Upper lobe of left lung (tissue), 6 donors: ENCODE results near the gene MALRD1. TPM values are rescaled to one million over a fixed set of nuclear protein-coding genes. Genes with fewer than 3 reads are reported as not detected.

Source experiments
- ATAC-seq, 2 donors: fragments of 200-7000 bp; cut with Tn5 transposase; one replicate each; pipeline ENCODE4 v1.9.1; 2022; ENCODE audit warnings: mild to moderate bottlenecking in 2 of 2, moderate library complexity in 2 of 2; ENCODE audit not compliant: low FRiP score in 2 of 2
- DNase-seq, 2 donors: peaks; one replicate each; pipeline ENCODE4 v3.0.0-alpha.2; 2019 to 2020
- H3K27ac ChIP-seq, 4 donors: fragments of 200-600 bp; sonication (generic); one replicate each; pipeline ENCODE4 v1.5.1; 2016 to 2019
- H3K27me3 ChIP-seq, 4 donors: fragments of 200-600 bp; sonication (generic); one replicate each; pipeline ENCODE4 v1.5.1; 2017 to 2019
- H3K36me3 ChIP-seq, 4 donors: fragments of 200-600 bp; sonication (generic); one replicate each; pipeline ENCODE4 v1.5.1; 2016 to 2019
- H3K4me1 ChIP-seq, 4 donors: fragments of 200-600 bp; sonication (generic); one replicate each; pipeline ENCODE4 v1.5.1; 2018 to 2019
- H3K4me3 ChIP-seq, 4 donors: fragments of 200-600 bp; sonication (generic); one replicate each; pipeline ENCODE4 v1.5.1; 2017 to 2019; ENCODE audit warnings: mild to moderate bottlenecking in 2 of 4, moderate library complexity in 1 of 4
- H3K9me3 ChIP-seq, 4 donors: fragments of 200-600 bp; sonication (generic); one replicate each; pipeline ENCODE4 v1.5.1; 2018 to 2019
- EP300 ChIP-seq, 4 donors: sonication (generic); formaldehyde crosslinking; IDR thresholded peaks; one replicate each; pipeline ENCODE4 v1.5.1; 2017; ENCODE audit warnings: antibody characterized with exemption in 4 of 4, control low read depth in 2 of 4
- POLR2A ChIP-seq, 4 donors: fragments of 450-650 bp; IDR thresholded peaks; one replicate each; pipeline ENCODE4 v1.5.1; 2016 to 2017; ENCODE audit warnings: antibody characterized with exemption in 4 of 4, mild to moderate bottlenecking in 2 of 4
- POLR2AphosphoS5 ChIP-seq, 2 donors: sonication (generic); formaldehyde crosslinking; IDR thresholded peaks; one replicate each; pipeline ENCODE4 v1.5.1; 2017; ENCODE audit warnings: antibody characterized with exemption in 2 of 2
- WGBS, 2 donors: methylation state at CpG; one replicate each; pipeline ENCODE4 v1.1.5; 2017 to 2018; 5-methylcytosine and 5-hydroxymethylcytosine counted together
- total RNA-seq, 6 donors: library from RNA; depleted of rRNA in 4 of 6; stranded (reverse); fragments of >200 nt in 4 of 6; gene quantifications; one replicate each; pipeline versions ENCODE4 v1.1.0 to v1.2.1, GENCODE V29; 2016 to 2021
- TF ChIP-seq, protein P1 (sequence below), 6 experiments: fragments of 450-650 bp in 4 of 6; fragments of 200-600 bp in 2 of 6; sonication (generic) in 2 of 6; IDR thresholded peaks; one replicate each; pipeline ENCODE4 v1.5.1; 2016 to 2019; ENCODE audit warnings: antibody characterized with exemption in 6 of 6
- donor health status: DM: no; HTN: no; CAD: no; lungs with moderate emphysema.
- donor health status: DM: no; HTN: yes; CAD: no; lungs with severe emphysema.

The MALRD1 gene
- total RNA-seq, 6 donors from 2014 or later, result 2.7 to 21.0 (median 7.5) TPM

DNA sequence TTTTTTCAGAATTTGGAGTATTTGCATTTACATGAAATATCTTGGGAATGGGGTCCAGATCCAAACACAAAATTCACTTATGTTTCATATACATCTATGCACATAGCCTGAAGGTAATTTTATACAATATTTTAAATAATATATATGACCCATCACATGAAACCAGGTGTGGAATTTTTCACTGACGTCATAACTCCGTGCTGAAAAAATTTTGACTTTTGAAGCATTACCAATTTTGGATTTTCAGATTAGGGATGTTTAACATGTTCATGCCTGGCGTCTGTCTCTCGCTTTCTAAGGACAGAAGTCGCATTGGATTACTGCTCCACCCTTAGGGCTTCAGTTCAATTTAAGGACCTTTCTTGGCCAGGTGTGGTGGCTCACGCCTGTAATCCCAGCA, 418.1 kb downstream of the MALRD1 start:
- ATAC-seq (no peak), DNase-seq (no peak)
- no peaks in the 10 kb centered on the region for H3K9me3 ChIP-seq
- no peak overlapping the region for H3K4me3 ChIP-seq
- WGBS, 2 donors, result 95 to 99% methylated on average over 6 of the region's 6 CpGs
- TF ChIP-seq POLR2A (IDR thresholded peaks at IDR 0.05), result no peak
- TF ChIP-seq, protein P1, sequence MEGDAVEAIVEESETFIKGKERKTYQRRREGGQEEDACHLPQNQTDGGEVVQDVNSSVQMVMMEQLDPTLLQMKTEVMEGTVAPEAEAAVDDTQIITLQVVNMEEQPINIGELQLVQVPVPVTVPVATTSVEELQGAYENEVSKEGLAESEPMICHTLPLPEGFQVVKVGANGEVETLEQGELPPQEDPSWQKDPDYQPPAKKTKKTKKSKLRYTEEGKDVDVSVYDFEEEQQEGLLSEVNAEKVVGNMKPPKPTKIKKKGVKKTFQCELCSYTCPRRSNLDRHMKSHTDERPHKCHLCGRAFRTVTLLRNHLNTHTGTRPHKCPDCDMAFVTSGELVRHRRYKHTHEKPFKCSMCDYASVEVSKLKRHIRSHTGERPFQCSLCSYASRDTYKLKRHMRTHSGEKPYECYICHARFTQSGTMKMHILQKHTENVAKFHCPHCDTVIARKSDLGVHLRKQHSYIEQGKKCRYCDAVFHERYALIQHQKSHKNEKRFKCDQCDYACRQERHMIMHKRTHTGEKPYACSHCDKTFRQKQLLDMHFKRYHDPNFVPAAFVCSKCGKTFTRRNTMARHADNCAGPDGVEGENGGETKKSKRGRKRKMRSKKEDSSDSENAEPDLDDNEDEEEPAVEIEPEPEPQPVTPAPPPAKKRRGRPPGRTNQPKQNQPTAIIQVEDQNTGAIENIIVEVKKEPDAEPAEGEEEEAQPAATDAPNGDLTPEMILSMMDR (IDR thresholded peaks at IDR 0.05), result no peak
- no peak for TF ChIP-seq POLR2AphosphoS5 (IDR thresholded peaks at IDR 0.05)
- TF ChIP-seq EP300 (IDR thresholded peaks at IDR 0.05), result no peak
- H3K36me3 ChIP-seq, result no peaks in the 10 kb centered on the region
- H3K27me3 ChIP-seq, result no peaks in the 10 kb centered on the region
- no peak overlapping the region for H3K27ac ChIP-seq
- H3K4me1 ChIP-seq, result no peaks in the 10 kb centered on the region

DNA sequence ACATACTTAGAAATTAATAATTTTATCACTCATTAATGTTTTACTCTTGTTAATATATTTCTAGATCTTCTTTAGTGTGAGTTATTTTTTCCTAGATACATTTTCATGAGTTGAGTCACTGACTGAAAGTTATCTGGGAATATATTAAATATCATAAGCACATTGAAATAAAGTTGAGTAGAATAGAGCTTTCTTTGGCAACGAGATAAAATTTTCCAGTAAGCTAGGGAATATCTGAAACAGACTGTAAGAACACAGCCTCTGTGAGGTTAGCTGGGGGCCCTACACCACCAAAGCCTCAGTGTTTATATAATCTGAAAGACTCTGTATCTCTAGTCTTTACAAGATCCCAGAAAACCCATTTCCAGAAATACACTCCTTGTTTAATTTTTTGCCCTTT, 419.8 kb downstream of the MALRD1 start:
- ATAC-seq, result no peak
- WGBS, 2 donors, result 68 to 74% methylated on average over 1 of the region's 1 CpG
- H3K36me3 ChIP-seq, result no peaks in the 10 kb centered on the region
- DNase-seq, result no peak
- TF ChIP-seq, protein P1 (IDR thresholded peaks at IDR 0.05), result no peak
- TF ChIP-seq POLR2AphosphoS5 (IDR thresholded peaks at IDR 0.05) (no peak), POLR2A (IDR thresholded peaks at IDR 0.05) (no peak), EP300 (IDR thresholded peaks at IDR 0.05) (no peak)
- no peaks in the 10 kb centered on the region for H3K9me3 ChIP-seq
- no peaks in the 10 kb centered on the region for H3K27me3 ChIP-seq
- H3K4me1 ChIP-seq, result no peaks in the 10 kb centered on the region
- no peak overlapping the region for H3K4me3 ChIP-seq
- no peak overlapping the region for H3K27ac ChIP-seq

DNA sequence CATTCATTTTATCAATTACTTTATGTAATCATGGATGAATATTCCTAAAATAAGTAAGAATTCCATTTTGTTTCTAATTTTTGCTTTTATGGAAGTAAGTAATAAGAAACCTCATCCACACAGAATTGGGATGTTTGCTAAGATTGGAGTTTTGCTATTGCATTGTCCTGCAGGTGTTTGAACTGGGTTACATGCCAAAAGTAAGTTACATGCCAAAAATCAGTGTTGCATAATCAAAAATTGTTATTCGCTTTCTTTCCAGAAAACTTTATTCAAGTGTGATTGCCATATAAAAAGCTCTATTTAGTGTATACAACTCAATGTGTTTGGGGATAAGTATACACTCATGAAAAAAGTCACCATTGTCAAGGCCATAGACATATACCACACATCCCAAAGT, 420.9 kb downstream of the MALRD1 start:
- no peaks in the 10 kb centered on the region for H3K4me1 ChIP-seq
- DNase-seq (no peak), ATAC-seq (no peak)
- H3K4me3 ChIP-seq, result no peak overlapping the region
- WGBS, 2 donors, result 0% methylated on average over 1 of the region's 1 CpG
- H3K9me3 ChIP-seq, result no peaks in the 10 kb centered on the region
- H3K36me3 ChIP-seq, result no peaks in the 10 kb centered on the region
- no peak overlapping the region for H3K27ac ChIP-seq
- no peaks in the 10 kb centered on the region for H3K27me3 ChIP-seq
- no peak for TF ChIP-seq EP300 (IDR thresholded peaks at IDR 0.05)
- TF ChIP-seq, protein P1 (IDR thresholded peaks at IDR 0.05), result no peak
- no peak for TF ChIP-seq POLR2AphosphoS5 (IDR thresholded peaks at IDR 0.05)
- TF ChIP-seq POLR2A (IDR thresholded peaks at IDR 0.05), result no peak

DNA sequence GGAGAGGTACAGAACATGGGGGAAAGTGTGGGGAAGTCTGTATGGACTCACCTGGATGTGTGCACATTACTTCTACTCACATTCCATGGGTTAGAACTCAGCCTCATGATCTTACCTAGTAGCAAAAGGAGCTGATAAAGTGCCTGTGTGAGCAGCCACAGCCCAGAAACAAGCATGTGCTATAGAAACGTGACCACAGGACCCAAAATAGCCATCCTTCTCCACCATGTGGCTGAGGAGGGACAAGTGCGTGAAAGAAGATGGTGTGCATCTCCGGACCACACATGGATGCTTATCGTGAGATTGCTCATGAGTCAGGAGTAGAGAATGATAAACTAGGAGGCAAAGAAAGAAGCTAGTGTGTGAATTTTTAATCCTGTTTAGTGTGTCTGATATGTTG, 431.3 kb downstream of the MALRD1 start:
- no peaks in the 10 kb centered on the region for H3K27me3 ChIP-seq
- no peaks in the 10 kb centered on the region for H3K9me3 ChIP-seq
- no peak for ATAC-seq
- 69 to 80% methylated on average over 4 of the region's 4 CpGs for WGBS, 2 donors
- TF ChIP-seq EP300 (IDR thresholded peaks at IDR 0.05) (no peak), POLR2A (IDR thresholded peaks at IDR 0.05) (no peak), POLR2AphosphoS5 (IDR thresholded peaks at IDR 0.05) (no peak)
- TF ChIP-seq, protein P1 (IDR thresholded peaks at IDR 0.05), result no peak
- H3K4me1 ChIP-seq, result no peaks in the 10 kb centered on the region
- no peak for DNase-seq
- no peak overlapping the region for H3K27ac ChIP-seq
- no peak overlapping the region for H3K4me3 ChIP-seq
- no peaks in the 10 kb centered on the region for H3K36me3 ChIP-seq

DNA sequence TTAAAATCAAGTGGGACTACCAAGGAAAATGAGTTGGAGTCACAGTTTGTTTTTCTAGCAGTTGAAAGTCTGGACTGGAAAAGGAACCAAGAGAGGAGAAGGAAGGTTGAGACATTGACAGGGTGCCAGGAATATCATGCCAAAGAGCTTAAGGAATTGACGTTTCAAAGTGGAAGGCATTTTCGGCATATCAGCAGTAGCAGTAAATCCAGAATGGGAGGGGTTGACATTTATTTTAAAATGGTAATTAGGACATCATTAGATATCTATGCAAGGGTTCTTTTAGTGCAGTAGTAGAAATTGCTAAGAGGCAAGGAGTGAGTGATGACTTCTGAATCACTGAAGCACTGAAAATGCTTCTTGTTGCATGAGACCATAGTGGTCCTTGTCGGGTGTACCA, 431.8 kb downstream of the MALRD1 start:
- no peak for DNase-seq
- H3K4me1 ChIP-seq, result no peaks in the 10 kb centered on the region
- 61 to 71% methylated on average over 3 of the region's 3 CpGs for WGBS, 2 donors

More for the DNA sequence above, 431.8 kb downstream of the MALRD1 start:
- Histone ChIP-seq H3K27me3 (no peaks in the 10 kb centered on the region), H3K27ac (no peak overlapping the region), H3K9me3 (no peaks in the 10 kb centered on the region), H3K36me3 (no peaks in the 10 kb centered on the region), H3K4me3 (no peak overlapping the region)
- no peak for ATAC-seq
- TF ChIP-seq POLR2A (IDR thresholded peaks at IDR 0.05) (no peak), POLR2AphosphoS5 (IDR thresholded peaks at IDR 0.05) (no peak), EP300 (IDR thresholded peaks at IDR 0.05) (no peak)
- TF ChIP-seq, protein P1 (IDR thresholded peaks at IDR 0.05), result no peak
